GM12801 (cell line): ENCODE results near the gene MUS81.

Experiments used
- TF ChIP-seq, protein P1 (sequence below): IDR thresholded peaks from one replicate; pipeline ENCODE4 v1.5.1; 2011; ENCODE audit warnings: control low read depth; ENCODE audit not compliant: insufficient read length; ENCODE audit errors: extremely low read depth

The MUS81 gene

DNA sequence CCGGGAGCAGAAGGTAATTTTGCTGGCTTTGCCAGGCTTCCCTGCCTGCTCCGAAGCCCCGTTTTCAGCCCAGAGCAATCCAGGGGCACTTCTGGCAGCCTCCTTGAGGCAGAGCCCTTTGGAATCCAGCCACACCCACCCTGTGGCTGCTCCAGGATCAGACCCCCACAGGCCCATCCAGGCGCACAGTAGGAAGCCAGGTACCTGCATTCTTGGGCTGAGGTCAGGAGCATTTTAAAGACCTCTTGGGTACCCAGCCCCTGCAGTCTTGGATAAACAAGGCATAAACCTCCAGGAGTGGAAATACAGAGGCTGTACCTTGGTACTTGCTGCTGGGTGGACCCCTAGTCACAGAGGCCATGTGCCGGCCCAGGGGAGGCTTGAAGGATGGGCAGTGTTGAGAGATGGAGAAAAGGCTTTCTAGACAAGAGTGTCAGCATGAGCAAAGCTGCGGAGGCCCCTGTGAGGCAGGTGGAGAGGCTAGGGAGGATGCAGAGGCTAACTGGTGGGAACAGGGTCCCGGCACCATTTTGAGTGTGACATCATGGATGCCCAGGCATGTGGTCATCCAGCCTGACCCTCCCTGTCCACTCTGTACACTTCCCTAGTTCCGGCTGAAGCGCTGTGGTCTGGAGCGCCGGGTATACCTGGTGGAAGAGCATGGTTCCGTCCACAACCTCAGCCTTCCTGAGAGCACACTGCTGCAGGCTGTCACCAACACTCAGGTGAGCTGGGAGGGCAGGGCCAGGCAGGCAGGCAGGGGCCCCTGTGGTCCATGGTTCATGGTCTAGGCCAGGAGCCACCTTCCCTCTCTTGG, 3.9 kb downstream of the MUS81 start:
- TF ChIP-seq, protein P1, sequence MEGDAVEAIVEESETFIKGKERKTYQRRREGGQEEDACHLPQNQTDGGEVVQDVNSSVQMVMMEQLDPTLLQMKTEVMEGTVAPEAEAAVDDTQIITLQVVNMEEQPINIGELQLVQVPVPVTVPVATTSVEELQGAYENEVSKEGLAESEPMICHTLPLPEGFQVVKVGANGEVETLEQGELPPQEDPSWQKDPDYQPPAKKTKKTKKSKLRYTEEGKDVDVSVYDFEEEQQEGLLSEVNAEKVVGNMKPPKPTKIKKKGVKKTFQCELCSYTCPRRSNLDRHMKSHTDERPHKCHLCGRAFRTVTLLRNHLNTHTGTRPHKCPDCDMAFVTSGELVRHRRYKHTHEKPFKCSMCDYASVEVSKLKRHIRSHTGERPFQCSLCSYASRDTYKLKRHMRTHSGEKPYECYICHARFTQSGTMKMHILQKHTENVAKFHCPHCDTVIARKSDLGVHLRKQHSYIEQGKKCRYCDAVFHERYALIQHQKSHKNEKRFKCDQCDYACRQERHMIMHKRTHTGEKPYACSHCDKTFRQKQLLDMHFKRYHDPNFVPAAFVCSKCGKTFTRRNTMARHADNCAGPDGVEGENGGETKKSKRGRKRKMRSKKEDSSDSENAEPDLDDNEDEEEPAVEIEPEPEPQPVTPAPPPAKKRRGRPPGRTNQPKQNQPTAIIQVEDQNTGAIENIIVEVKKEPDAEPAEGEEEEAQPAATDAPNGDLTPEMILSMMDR = no peak

DNA sequence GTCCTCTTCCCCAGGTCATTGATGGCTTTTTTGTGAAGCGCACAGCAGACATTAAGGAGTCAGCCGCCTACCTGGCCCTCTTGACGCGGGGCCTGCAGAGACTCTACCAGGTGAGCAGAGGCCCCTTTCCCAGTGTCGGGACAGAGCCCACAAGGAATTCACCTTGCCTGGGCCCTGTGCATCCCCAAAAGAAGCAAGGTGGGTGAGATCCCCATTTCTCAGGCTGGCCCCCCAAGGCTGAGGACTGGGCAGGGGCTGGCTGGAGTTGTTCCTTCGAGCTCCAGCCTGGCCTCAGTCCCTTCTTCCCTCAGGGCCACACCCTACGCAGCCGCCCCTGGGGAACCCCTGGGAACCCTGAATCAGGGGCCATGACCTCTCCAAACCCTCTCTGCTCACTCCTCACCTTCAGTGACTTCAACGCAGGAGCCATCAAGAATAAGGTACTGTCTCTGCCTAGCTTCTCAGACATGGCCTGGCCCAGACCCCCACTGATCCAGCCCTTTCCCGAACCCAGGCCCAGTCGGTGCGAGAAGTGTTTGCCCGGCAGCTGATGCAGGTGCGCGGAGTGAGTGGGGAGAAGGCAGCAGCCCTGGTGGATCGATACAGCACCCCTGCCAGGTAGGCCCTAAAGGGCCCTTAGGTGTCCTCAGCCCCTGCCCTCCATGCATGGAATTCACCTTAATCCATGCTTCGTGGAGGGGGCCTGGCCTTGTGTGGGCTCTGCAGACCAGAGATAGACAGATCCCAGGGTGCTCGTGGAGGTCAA, 4.7 kb downstream of the MUS81 start:
- TF ChIP-seq, protein P1 = no peak

DNA sequence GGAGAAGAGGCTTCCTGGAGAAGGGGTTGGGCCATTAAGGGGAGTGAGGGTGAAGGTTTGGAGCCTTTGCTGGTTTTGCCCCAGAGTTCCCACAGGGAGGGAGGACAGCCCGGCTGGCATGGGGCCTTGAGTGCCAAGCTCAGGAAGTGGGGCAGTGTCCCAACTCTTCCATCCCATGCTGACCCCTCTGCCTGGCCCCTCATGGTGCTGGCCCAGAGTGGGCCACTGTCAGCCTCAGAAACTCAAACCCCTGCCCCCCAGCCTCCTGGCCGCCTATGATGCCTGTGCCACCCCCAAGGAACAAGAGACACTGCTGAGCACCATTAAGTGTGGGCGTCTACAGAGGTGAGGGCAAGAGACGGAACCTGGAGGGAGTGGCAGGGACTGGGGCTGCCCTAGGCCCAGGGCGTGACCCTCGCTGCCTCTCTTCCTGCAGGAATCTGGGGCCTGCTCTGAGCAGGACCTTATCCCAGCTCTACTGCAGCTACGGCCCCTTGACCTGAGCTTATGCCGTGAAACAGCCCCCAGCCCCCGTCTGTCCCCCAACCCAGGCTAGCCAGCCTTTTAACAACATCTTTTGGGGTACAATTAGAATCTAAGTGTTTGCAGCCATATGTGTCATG, 5.4 kb downstream of the MUS81 start:
- TF ChIP-seq, protein P1 = no peak

DNA sequence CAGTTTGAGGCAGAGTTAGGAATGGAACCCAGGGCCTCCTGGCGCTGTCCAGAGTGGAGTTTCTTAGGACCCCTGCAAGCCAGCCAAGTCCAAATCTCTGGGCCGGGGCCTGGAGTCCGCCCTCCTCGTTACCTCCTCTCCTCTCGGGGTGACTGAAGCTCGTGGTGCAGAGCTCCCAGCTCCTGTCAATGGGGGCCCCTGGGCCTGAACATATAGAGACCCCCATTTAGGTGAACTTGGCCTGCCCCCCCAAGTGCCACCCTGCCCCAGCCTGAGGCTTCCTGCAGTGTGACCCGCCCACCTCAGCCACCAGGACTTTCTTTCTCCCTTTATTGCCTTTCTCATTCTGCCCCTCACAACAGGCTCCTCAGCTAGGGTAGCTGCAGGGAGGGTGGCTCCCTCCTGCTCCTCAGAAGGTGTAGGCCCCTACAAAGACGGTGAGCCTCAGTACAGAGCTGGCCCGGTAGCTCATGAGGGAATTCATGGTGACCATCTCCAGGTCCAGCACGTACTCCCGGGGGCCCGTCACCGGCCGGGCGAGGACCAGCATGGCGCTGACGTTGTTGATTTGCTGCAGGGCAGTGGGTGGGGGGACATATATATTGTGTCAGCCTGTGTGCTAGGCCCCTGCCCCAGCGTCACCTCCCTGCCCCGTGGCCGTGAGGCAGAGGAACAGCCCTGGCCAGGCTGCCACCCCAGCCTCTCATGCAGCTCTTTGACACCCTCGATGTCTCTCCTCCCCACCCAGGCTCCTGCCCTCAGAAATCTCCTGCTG, 6.5 kb downstream of the MUS81 start:
- TF ChIP-seq, protein P1 = no peak

DNA sequence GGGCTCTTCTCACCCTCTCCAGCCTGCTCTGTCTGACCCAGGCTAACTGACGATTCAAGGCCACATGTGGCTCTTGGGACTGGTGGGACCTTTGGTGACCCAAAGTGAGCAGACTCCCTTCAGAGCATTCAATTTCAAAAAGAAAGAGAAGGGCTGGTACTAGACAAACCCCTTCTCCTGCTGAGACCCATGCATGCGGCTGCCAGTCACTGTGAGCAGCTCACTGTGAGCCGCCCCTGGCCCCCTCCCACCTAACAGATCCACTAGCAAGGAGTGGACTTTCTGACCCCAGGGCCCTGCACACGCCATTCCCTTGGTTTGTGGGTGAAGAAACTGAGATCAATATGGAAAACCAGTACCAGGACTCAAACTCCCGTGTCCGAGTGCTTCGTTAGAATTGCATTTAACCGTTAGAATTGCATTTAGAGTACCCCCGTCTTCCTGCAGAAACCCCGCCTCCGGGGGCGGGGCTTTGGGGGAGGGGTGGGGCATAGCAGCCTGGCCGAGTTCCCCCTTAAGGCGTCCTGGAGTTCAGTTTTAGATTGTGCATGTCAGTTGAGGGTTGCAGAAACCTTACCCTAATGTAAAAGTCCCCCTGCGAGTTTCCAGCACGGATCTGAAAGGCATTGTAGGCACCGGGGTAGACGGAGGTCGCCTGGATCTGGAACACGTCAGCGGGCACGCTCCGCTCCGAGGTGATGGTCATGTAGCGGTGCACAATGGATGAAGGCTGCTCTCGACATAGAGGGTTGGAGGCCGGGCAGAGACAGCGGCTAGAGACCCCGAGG, 7.2 kb downstream of the MUS81 start:
- TF ChIP-seq, protein P1 = no peak

DNA sequence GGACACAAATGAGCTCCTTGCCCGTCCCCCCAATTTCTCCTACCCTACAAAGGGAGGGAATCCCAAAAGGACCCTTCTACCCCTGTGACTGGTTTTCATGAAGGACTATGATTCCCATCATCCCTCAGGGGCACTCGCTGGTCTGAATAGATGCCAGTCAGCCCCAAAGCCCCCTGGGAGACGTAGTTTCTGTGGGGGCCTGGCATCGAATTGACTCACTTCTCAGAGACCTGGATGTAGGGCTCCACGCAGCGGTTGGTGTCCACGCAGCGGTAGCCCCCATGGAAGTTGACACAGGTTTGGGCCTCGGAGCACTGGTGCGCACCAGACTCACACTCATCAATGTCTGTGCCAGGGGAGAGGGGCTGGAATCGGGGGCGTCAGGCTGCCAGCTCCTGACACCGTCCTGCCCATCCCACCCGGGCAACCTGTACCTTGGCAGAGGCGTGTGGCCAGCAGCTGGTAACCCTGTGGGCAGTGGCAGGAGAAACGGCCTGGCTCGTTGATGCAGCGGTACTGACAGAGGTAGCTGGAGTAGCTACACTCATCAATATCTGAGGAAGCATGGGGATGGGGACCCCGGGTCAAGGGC, 7.9 kb downstream of the MUS81 start:
- TF ChIP-seq, protein P1 = no peak
